ENCODE results near the gene TGM1. TPM values are rescaled to one million over a fixed set of nuclear protein-coding genes. Genes with fewer than 3 reads are reported as not detected.

The TGM1 gene
- total RNA-seq, 1 donor from 2014 or later = 7.0 TPM

GRCh38 chr14:24309538-24310264, 46.7 kb upstream of the TGM1 start, which contains the start of gene LTB4R2:
LTB4R2 (plus strand) TSS chr14:24310140; CDS start chr14:24310665, 525 bp downstream.
- H3K9me3 Mint-ChIP-seq (ENCODE audit: low read depth) = no peaks in the 10 kb centered on the region
- H3K4me3 Mint-ChIP-seq (ENCODE audit: low read depth) = no peak within 1 kb of the TSS
- no peak for TF ChIP-seq CTCF (IDR thresholded peaks at IDR 0.05; ENCODE audit: unreplicated experiment)
- no peaks in the 10 kb centered on the region for H3K27me3 Mint-ChIP-seq
- no peak within 1 kb of the TSS for H3K27ac Mint-ChIP-seq
- peaks cover 15% of the 10 kb centered on the region for H3K4me1 Mint-ChIP-seq (ENCODE audit: low read depth)
- no peak for DNase-seq (ENCODE audit: low spot score, unreplicated experiment)
- H3K36me3 Mint-ChIP-seq (ENCODE audit: insufficient read depth) = peaks cover 7% of the 10 kb centered on the region

GRCh38 chr14:24308342-24309124, 45.6 kb upstream of the TGM1 start:
- Mint-ChIP-seq H3K9me3 (ENCODE audit: low read depth) (no peaks in the 10 kb centered on the region), H3K36me3 (ENCODE audit: insufficient read depth) (peaks cover 10% of the 10 kb centered on the region), H3K4me1 (ENCODE audit: low read depth) (peaks cover 15% of the 10 kb centered on the region), H3K4me3 (ENCODE audit: low read depth) (no peak overlapping the region), H3K27me3 (no peaks in the 10 kb centered on the region), H3K27ac (no peak overlapping the region)
- DNase-seq (ENCODE audit: low spot score, unreplicated experiment) = no peak
- no peak for TF ChIP-seq CTCF (IDR thresholded peaks at IDR 0.05; ENCODE audit: unreplicated experiment)

GRCh38 chr14:24307575-24308341, 44.8 kb upstream of the TGM1 start, which contains the start of gene CIDEB:
CIDEB (minus strand) TSS chr14:24307977; CDS start chr14:24307858, 119 bp downstream.
- no peaks in the 10 kb centered on the region for H3K9me3 Mint-ChIP-seq (ENCODE audit: low read depth)
- peaks cover 11% of the 10 kb centered on the region for H3K36me3 Mint-ChIP-seq (ENCODE audit: insufficient read depth)
- peak within 1 kb of the TSS; percentile 36 for H3K4me3 Mint-ChIP-seq (ENCODE audit: low read depth)
- peak within 1 kb of the TSS; percentile 73 for H3K27ac Mint-ChIP-seq
- peaks cover 15% of the 10 kb centered on the region for H3K4me1 Mint-ChIP-seq (ENCODE audit: low read depth)
- H3K27me3 Mint-ChIP-seq = no peaks in the 10 kb centered on the region
- peak; percentile 98 for TF ChIP-seq CTCF (IDR thresholded peaks at IDR 0.05; ENCODE audit: unreplicated experiment)
- DNase-seq (ENCODE audit: low spot score, unreplicated experiment) = peak; percentile 55

GRCh38 chr14:24307156-24307574, 44.2 kb upstream of the TGM1 start:
- peak overlapping the region; percentile 73 for H3K27ac Mint-ChIP-seq
- peak overlapping the region; percentile 36 for H3K4me3 Mint-ChIP-seq (ENCODE audit: low read depth)

More at GRCh38 chr14:24307156-24307574, 44.2 kb upstream of the TGM1 start:
- Mint-ChIP-seq H3K27me3 (no peaks in the 10 kb centered on the region), H3K36me3 (ENCODE audit: insufficient read depth) (peaks cover 11% of the 10 kb centered on the region), H3K4me1 (ENCODE audit: low read depth) (peaks cover 15% of the 10 kb centered on the region), H3K9me3 (ENCODE audit: low read depth) (no peaks in the 10 kb centered on the region)
- DNase-seq (ENCODE audit: low spot score, unreplicated experiment) = no peak
- no peak for TF ChIP-seq CTCF (IDR thresholded peaks at IDR 0.05; ENCODE audit: unreplicated experiment)

Data from progenitor cell of endocrine pancreas (in vitro differentiated cells).